HCT116 (cell line): ENCODE results near the gene ERG. TPM values are rescaled to one million over a fixed set of nuclear protein-coding genes. Genes with fewer than 3 reads are reported as not detected.

ENCODE experiments used
- ATAC-seq: fragments of 200-7000 bp; cut with Tn5 transposase; 2 replicates; pipeline ENCODE4 v1.9.1; 2020; ENCODE audit warnings: mild to moderate bottlenecking, moderate library complexity
- BruUV-seq: library from RNA; stranded (reverse); fragments of 400-500 nt; replicated peaks from 2 replicates; lab custom pipeline; 2021; lab: Mats Ljungman, UMichigan
- CTCF ChIA-PET: fragments of 300-600 bp; sonication (Branson Sonifier 250); formaldehyde crosslinking; loops from one replicate; lab custom pipeline; 2021; ENCODE audit warnings: antibody characterized with exemption; lab: Charles Lee
- POLR2A ChIA-PET: fragments of 300-600, 350-600 bp; sonication (Branson Sonifier 250); formaldehyde crosslinking; loops from one replicate; lab custom pipeline; 2021; ENCODE audit warnings: antibody characterized with exemption; lab: Charles Lee
- RAD21 ChIA-PET, 2 experiments: fragments of 300-600 bp; sonication (Branson Sonifier 250); formaldehyde crosslinking; loops; one replicate each; lab custom pipeline; 2023; ENCODE audit warnings: low total read pairs in 2 of 2; ENCODE audit not compliant: uncharacterized antibody in 2 of 2, unreplicated experiment in 2 of 2, low non-redundant PET in 1 of 2; lab: Charles Lee
- DNase-seq: peaks from one replicate; pipeline ENCODE4 v3.0.0-alpha.2; 2010; ENCODE audit warnings: low read depth, low spot score
- H2AFZ ChIP-seq: fragments of 200-600 bp; shearing (Covaris generic), sonication (generic); 2 replicates; pipeline ENCODE4 v1.6.1; 2017; ENCODE audit warnings: low read depth, mixed run types, mixed read lengths, antibody characterized with exemption, low read length; ENCODE audit not compliant: poor library complexity, severe bottlenecking
- H3K27ac ChIP-seq: 2 replicates; pipeline ENCODE4 v1.5.1; 2012; ENCODE audit warnings: low read depth, low read length
- H3K27me3 ChIP-seq: fragments of 200-600 bp; sonication (generic); 2 replicates; pipeline ENCODE4 v1.6.1; 2016; ENCODE audit warnings: mixed run types, low read length, mixed read lengths; ENCODE audit not compliant: insufficient read depth
- H3K36me3 ChIP-seq, 2 experiments: fragments of 200-500 bp in 1 of 2; fragments of 200-600 bp in 1 of 2; sonication (Bioruptor generic) in 1 of 2; sonication (generic) in 1 of 2; 2 replicates each; pipeline versions ENCODE4 v1.5.1 to v1.6.1; 2014 to 2016; ENCODE audit warnings: low read length in 2 of 2, inconsistent platforms in 1 of 2, mixed read lengths in 1 of 2, mixed run types in 1 of 2; ENCODE audit not compliant: insufficient read depth in 2 of 2, control insufficient read depth in 1 of 2
- H3K4me1 ChIP-seq, 2 experiments: fragments of 200-600 bp in 1 of 2; sonication (generic) in 1 of 2; 2 replicates each; pipeline versions ENCODE4 v1.5.1 to v1.6.1; 2012 to 2017; ENCODE audit warnings: low read length in 2 of 2, inconsistent platforms in 1 of 2, mild to moderate bottlenecking in 1 of 2, mixed read lengths in 1 of 2, mixed run types in 1 of 2, moderate library complexity in 1 of 2; ENCODE audit not compliant: insufficient read depth in 2 of 2, control insufficient read depth in 1 of 2
- H3K4me2 ChIP-seq: fragments of 200-600 bp; sonication (generic); 2 replicates; pipeline ENCODE4 v1.6.1; 2017; ENCODE audit warnings: mixed run types, low read length, mixed read lengths
- H3K4me3 ChIP-seq, 2 experiments: fragments of 200-600 bp in 1 of 2; sonication (generic) in 1 of 2; replicated peaks in 1 of 2; 2 replicates each; pipeline ENCODE4 v1.5.1; 2011 to 2016; ENCODE audit warnings: low read length in 2 of 2, control low read depth in 1 of 2, low read depth in 1 of 2, mild to moderate bottlenecking in 1 of 2, mixed read lengths in 1 of 2, mixed run types in 1 of 2
- H3K79me2 ChIP-seq: fragments of 200-600 bp; sonication (generic); 2 replicates; pipeline ENCODE4 v1.6.1; 2017; ENCODE audit warnings: mild to moderate bottlenecking, mixed run types, low read length, moderate library complexity, mixed read lengths; ENCODE audit not compliant: insufficient read depth
- H3K9ac ChIP-seq: fragments of 200-600 bp; sonication (generic); 2 replicates; pipeline ENCODE4 v1.6.1; 2016; ENCODE audit warnings: low read length, mixed read lengths
- H3K9me2 ChIP-seq: fragments of 200-600 bp; sonication (generic), shearing (Covaris generic); 2 replicates; pipeline ENCODE4 v1.6.1; 2017; ENCODE audit warnings: mixed run types, mild to moderate bottlenecking, moderate library complexity; ENCODE audit not compliant: insufficient read depth
- H3K9me3 ChIP-seq, 2 experiments: fragments of 200-500 bp in 1 of 2; fragments of 200-600 bp in 1 of 2; sonication (Bioruptor generic) in 1 of 2; sonication (generic) in 1 of 2; 2 replicates each; pipeline ENCODE4 v1.6.1; 2014 to 2017; ENCODE audit warnings: low read length in 2 of 2, mixed read lengths in 2 of 2, inconsistent platforms in 1 of 2, low read depth in 1 of 2, mild to moderate bottlenecking in 1 of 2, mixed run types in 1 of 2, moderate library complexity in 1 of 2; ENCODE audit not compliant: control insufficient read depth in 1 of 2, insufficient read depth in 1 of 2
- H4K20me1 ChIP-seq: fragments of 200-600 bp; sonication (generic), shearing (Covaris generic); 2 replicates; pipeline ENCODE4 v1.6.1; 2017; ENCODE audit warnings: mixed run types, mild to moderate bottlenecking, moderate library complexity; ENCODE audit not compliant: insufficient read depth
- EZH2 ChIP-seq: fragments of 200-600 bp; sonication (generic); IDR thresholded peaks from 2 replicates; pipeline ENCODE4 v1.6.1; 2017; ENCODE audit warnings: antibody characterized with exemption, mixed run types
- EZH2phosphoT487 ChIP-seq: fragments of 200-600 bp; IDR thresholded peaks from 2 replicates; pipeline ENCODE4 v1.6.1; 2018; ENCODE audit warnings: antibody characterized with exemption, borderline replicate concordance
- ZFX ChIP-seq: fragments of 450-650 bp; IDR thresholded peaks from 2 replicates; pipeline ENCODE4 v1.6.1; 2017
- ZNF274 ChIP-seq: fragments of 200-500 bp; sonication (Bioruptor generic); IDR thresholded peaks from 2 replicates; pipeline ENCODE4 v1.6.1; 2014; ENCODE audit warnings: mild to moderate bottlenecking, low read depth, low read length, inconsistent platforms
- intact Hi-C: fragments of 100-400 bp; cut with micrococcal nuclease; formaldehyde crosslinking; loops from 2 replicates; pipeline ENCODE4 v1.10.0; 2022
- total RNA-seq: library from RNA; stranded (reverse); gene quantifications from one replicate; pipeline ENCODE4 v1.2.1, GENCODE V29; 2021; ENCODE audit not compliant: unreplicated experiment
- TF ChIP-seq, protein P1 (sequence below): IDR thresholded peaks from 2 replicates; pipeline ENCODE4 v1.6.1; 2012

ERG gene
- total RNA-seq, 1 experiment from 2014 or later, result 0.17 TPM

DNA sequence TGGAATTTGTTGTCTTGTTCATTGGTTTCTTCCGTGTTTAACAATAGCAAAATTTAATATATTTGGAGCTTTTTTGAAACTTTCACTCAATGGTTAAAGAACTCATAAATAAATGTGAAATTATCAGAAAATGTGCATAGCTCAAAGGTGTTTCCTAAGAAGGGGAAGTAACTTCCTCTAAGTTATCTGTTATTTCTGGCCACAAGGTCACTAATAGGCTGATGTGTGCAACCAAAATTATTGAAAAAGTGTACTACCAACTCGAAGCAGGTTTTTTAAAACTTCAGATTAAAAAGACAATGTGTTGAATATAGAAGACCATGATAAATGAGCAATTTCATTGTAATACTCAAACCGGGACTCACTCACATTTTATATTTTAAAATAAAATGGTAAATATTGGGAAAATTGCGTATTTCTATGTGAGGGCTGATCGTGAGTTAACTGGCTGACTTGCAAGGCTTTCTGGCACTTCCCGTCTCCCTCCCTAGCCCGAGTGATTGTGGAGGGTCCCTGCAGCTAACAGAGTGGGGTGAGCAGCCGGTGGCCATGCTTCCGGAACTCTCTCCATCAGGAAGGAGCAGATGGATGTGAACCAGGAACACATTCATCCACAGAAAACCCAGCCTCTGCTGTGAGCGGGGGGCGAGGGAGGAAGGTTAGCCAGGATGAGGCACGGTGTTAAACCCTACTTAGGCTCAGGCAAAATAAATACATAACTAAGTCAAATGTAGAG lies 96.9 kb downstream of the ERG start:
- DNase-seq, result no peak
- RAD21 ChIA-PET, result no interaction called here
- ATAC-seq, result no peak
- Histone ChIP-seq H3K4me1 (no peaks in the 10 kb centered on the region), H4K20me1 (no peaks in the 10 kb centered on the region), H3K27me3 (peaks cover 16% of the 10 kb centered on the region; the same call in 1 of the 2 replicates), H3K9ac (no peak overlapping the region), H3K27ac (no peak overlapping the region), H3K9me2 (no peaks in the 10 kb centered on the region), H3K79me2 (no peaks in the 10 kb centered on the region)
- intact Hi-C loops, result no loop called here
- TF ChIP-seq ZNF274 (no peak), ZFX (no peak), EZH2phosphoT487 (no peak)
- TF ChIP-seq, protein P1, sequence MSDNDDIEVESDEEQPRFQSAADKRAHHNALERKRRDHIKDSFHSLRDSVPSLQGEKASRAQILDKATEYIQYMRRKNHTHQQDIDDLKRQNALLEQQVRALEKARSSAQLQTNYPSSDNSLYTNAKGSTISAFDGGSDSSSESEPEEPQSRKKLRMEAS, result no peak
- TF ChIP-seq, all 23 proteins: peak for 0
- no peak overlapping the region for H3K4me2 ChIP-seq
- BruUV-seq, result no TSS peak
- no peak overlapping the region for H2AFZ ChIP-seq
- H3K36me3 ChIP-seq, result no peaks in the 10 kb centered on the region
- ChIA-PET CTCF (no interaction called here), POLR2A (no interaction called here)
- H3K4me3 ChIP-seq, result no peak overlapping the region
- H3K9me3 ChIP-seq, result no peaks in the 10 kb centered on the region

DNA sequence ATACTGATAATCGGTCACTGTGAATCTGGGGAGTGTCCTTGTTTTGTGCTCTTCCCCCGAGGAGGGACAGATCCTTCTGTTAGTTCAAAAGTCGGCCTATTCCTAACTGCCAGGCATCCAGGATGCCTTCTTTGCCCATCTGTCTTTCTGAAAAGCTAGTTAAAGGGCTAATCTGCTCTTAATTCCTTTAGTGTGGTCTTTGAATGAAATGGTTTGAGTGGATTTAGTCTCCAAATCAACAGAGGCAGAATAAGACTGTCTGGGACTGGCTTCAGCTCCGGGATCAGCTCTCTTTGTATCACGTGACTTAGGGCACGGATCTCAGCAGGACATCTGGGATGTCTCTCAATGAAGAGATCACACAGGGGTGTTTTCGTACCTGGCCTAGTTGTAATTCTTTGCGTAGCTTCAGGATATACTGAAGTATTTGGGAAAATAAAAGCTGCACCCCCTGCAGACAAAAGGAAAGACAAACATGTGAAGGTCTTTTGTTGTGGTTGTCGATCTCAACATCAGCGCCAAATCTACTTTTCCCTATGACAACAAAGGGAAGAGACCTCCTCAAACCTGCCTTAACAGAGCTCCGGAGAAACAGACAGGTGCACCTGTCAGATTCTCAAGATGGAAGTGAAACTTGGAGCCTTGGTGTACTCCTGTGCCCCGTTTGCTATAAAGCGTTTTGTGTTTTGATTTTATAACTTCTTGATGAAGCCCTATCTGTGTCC lies 97.9 kb downstream of the ERG start:
- Histone ChIP-seq H3K27ac (no peak overlapping the region), H4K20me1 (no peaks in the 10 kb centered on the region), H3K27me3 (peaks cover 14% of the 10 kb centered on the region; the same call in 1 of the 2 replicates), H2AFZ (no peak overlapping the region), H3K36me3 (no peaks in the 10 kb centered on the region), H3K4me3 (no peak overlapping the region), H3K9me3 (no peaks in the 10 kb centered on the region), H3K4me1 (no peaks in the 10 kb centered on the region), H3K9me2 (no peaks in the 10 kb centered on the region), H3K79me2 (no peaks in the 10 kb centered on the region), H3K9ac (no peak overlapping the region), H3K4me2 (no peak overlapping the region)
- CTCF ChIA-PET, result no interaction called here
- RAD21 ChIA-PET, result no interaction called here
- no peak for DNase-seq
- no peak for TF ChIP-seq EZH2
- intact Hi-C loops, result no loop called here
- no TSS peak for BruUV-seq
- ATAC-seq, result no peak
- POLR2A ChIA-PET, result no interaction called here
